ENCODE results near the gene TMX2.
"Not testable (repeated sequence)": the region's sequence is repeated elsewhere in the genome, so short reads cannot be mapped to it uniquely, and the experiment has no call there.

The TMX2 gene

DNA sequence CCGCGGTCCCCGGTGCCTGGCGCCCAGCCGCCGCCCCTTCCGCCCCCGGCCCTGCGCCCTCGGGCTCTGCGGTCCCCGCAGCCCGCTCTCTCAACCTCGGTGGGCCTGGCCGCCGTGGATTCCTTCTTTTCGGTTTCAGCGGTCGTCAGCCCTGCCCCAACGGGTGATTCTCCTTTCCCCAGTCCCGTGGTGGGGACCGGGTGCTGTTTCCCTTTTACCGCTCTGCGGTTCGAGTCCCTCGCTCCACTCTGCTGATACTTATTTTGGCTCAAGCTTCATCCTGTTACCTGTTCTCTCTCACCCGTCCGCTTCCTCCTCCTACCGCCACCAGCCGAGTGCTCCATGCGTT lies 44.0 kb upstream of the TMX2 start:
- H3K4me3 ChIP-seq (ENCODE audit: low read depth, low read length), result peak overlapping the region; percentile 89
- peaks cover 13% of the 10 kb centered on the region for H3K36me3 ChIP-seq
- DNase-seq, result no peak
- H3K9me3 ChIP-seq, result no peaks in the 10 kb centered on the region
- no peaks in the 10 kb centered on the region for H3K27me3 ChIP-seq
- TF ChIP-seq, protein P1, sequence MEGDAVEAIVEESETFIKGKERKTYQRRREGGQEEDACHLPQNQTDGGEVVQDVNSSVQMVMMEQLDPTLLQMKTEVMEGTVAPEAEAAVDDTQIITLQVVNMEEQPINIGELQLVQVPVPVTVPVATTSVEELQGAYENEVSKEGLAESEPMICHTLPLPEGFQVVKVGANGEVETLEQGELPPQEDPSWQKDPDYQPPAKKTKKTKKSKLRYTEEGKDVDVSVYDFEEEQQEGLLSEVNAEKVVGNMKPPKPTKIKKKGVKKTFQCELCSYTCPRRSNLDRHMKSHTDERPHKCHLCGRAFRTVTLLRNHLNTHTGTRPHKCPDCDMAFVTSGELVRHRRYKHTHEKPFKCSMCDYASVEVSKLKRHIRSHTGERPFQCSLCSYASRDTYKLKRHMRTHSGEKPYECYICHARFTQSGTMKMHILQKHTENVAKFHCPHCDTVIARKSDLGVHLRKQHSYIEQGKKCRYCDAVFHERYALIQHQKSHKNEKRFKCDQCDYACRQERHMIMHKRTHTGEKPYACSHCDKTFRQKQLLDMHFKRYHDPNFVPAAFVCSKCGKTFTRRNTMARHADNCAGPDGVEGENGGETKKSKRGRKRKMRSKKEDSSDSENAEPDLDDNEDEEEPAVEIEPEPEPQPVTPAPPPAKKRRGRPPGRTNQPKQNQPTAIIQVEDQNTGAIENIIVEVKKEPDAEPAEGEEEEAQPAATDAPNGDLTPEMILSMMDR (IDR thresholded peaks at IDR 0.05; ENCODE audit: low read depth, low read length), result no peak
- H3K4me1 ChIP-seq, result no peaks in the 10 kb centered on the region

DNA sequence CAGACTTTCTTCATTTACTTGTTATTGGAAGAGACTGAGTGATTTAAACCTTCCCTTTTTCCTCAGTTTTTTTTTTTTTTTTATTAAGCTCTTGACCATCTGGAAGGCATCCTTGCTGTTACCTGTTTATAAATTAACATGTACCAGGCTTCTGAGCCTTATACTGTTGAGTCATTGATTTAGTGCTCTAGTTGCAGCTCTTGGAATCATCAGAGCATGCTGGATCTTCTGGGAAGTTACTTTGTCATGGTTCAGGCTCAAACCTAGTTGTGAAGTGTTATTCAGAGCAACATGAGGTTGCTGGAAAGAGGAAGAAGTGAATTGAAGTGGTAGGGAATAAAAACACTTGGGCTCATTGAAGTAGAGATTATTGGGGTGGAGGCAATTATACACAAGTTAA lies 38.1 kb upstream of the TMX2 start:
- H3K9me3 ChIP-seq, result no peaks in the 10 kb centered on the region
- peaks cover 13% of the 10 kb centered on the region for H3K36me3 ChIP-seq
- H3K4me3 ChIP-seq (ENCODE audit: low read depth, low read length), result no peak overlapping the region
- no peaks in the 10 kb centered on the region for H3K27me3 ChIP-seq
- DNase-seq, result no peak
- no peaks in the 10 kb centered on the region for H3K4me1 ChIP-seq
- TF ChIP-seq, protein P1 (IDR thresholded peaks at IDR 0.05; ENCODE audit: low read depth, low read length), result no peak

DNA sequence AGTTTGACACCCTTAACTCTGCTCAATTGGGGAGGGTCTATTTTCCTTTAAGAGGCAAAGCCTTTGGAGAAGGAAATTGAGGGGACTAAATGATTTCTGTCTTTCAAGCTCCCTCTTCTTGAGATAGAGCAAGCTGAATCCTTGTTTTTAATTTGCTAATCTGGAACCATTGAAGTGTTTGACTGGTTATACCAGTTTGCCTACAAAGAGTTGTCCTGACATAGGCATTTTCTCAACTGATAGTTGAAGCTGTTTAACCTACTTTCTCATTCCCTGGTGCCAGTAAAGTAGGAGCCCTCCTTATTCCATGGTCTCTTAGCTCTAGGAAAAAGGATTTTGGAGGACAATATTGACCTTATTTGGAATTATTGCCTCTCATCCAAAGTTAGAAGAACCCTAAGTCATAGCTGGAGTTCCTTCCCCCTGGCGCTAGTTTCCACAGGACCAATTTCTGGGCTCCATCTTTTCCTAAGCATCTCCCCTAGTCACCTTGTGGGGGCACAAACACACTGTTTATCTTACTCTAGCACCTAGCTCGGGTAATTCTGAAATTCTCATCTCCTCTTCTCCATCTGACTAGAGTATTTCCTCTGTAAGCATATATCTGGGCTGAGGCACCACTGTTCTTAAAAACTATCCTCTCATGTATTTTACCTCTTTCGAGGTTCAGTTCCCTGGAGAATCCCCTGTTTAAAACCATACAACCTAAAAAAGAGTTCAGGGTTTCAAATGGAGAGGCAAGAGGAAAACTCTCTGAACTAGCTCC lies 37.0 kb upstream of the TMX2 start:
- Histone ChIP-seq H3K27me3 (no peaks in the 10 kb centered on the region), H3K4me1 (no peaks in the 10 kb centered on the region), H3K36me3 (peaks cover 13% of the 10 kb centered on the region), H3K9me3 (no peaks in the 10 kb centered on the region), H3K4me3 (ENCODE audit: low read depth, low read length) (no peak overlapping the region)
- TF ChIP-seq, protein P1 (IDR thresholded peaks at IDR 0.05; ENCODE audit: low read depth, low read length), result no peak
- DNase-seq, result no peak

DNA sequence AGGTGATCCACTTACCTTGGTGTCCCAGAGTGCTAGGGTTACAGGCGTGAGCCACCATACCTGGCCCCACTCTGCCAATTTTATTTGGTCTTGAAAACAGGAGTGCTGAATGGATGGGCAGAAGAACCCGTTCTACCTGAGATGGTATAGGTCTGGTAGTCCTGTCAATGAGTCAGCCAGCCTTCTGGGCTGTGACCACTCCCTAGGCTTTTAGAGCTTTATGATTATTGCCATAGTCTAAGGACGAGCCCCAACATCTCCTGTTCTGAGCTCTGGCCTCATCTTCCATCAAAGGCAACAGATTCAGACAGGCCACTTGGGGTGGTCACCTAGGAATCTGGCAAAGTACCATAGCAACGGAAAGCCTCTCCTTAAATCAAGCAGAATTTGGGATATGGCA lies 33.0 kb upstream of the TMX2 start:
- TF ChIP-seq, protein P1 (IDR thresholded peaks at IDR 0.05; ENCODE audit: low read depth, low read length), result no peak
- DNase-seq, result no peak
- Histone ChIP-seq H3K9me3 (no peaks in the 10 kb centered on the region), H3K27me3 (no peaks in the 10 kb centered on the region), H3K4me1 (no peaks in the 10 kb centered on the region), H3K36me3 (no peaks in the 10 kb centered on the region), H3K4me3 (ENCODE audit: low read depth, low read length) (no peak overlapping the region)

DNA sequence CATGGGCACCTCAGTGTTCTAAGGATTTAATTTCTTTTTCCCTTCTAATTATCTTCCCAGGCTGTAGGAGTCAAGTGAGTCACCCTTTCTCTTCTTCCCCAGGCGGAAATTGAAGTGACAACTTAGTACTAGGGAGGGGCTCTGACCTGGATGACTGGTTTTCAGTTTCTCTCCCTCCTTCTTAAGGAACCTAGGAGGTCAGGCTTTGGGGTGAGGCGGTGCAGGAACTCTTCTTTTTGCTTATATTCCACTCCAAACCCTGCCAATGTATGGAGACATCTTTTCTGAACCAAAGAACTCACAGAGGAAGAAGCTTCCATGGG lies 31.9 kb upstream of the TMX2 start:
- Histone ChIP-seq H3K9me3 (no peaks in the 10 kb centered on the region), H3K4me3 (ENCODE audit: low read depth, low read length) (no peak overlapping the region), H3K4me1 (no peaks in the 10 kb centered on the region), H3K36me3 (no peaks in the 10 kb centered on the region; the same call in 1 of the 2 replicates), H3K27me3 (no peaks in the 10 kb centered on the region)
- DNase-seq, result no peak
- TF ChIP-seq, protein P1 (IDR thresholded peaks at IDR 0.05; ENCODE audit: low read depth, low read length), result no peak

DNA sequence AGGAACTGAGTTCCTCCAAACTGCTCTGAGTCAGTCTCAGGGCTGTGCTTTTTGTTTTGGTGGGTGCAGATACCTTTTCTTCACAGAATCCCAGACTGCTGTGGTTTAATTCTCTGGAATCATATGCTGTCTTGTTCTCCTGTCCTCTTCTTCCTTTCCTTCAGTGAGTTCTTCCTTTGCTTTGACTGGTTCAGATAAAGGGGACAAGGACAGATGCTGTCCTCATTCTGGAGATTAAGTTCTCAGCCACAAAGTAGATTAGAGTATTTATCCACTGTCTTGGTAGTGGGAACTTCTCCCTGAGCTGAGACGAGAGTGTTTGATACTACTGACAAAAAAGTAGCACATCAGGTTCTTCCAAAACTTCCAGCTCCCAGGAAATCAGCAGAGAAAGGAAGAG lies 31.2 kb upstream of the TMX2 start:
- no peaks in the 10 kb centered on the region for H3K27me3 ChIP-seq
- H3K4me1 ChIP-seq, result no peaks in the 10 kb centered on the region
- no peak overlapping the region for H3K4me3 ChIP-seq (ENCODE audit: low read depth, low read length)
- no peaks in the 10 kb centered on the region; the same call in 1 of the 2 replicates for H3K36me3 ChIP-seq
- DNase-seq, result no peak
- no peaks in the 10 kb centered on the region for H3K9me3 ChIP-seq
- TF ChIP-seq, protein P1 (IDR thresholded peaks at IDR 0.05; ENCODE audit: low read depth, low read length), result no peak

DNA sequence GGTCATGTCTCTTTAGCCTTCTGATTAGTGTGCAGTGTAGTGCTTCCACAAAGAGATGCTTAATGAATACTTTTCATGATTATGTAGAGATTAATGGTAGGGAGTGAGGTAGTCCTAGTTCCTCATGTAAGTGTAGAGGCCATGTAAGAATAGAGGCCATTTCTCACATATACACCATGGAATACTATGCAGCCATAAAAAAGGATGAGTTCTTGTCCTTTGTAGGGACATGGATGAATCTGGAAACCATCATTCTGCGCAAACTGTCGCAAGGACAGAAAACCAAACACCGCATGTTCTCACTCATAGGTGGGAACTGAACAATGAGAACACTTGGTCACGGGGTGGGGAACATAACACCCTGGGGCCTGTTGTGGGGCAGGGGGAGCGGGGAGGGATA lies 21.9 kb upstream of the TMX2 start:
- not testable (repeated sequence) for DNase-seq; H3K4me1 ChIP-seq; H3K27me3 ChIP-seq; H3K4me3 ChIP-seq (ENCODE audit: low read depth, low read length); H3K9me3 ChIP-seq
- H3K36me3 ChIP-seq, result peaks cover 20% of the 10 kb centered on the region

All from BE2C (cell line).